B cell (primary cell): ENCODE measurements around the gene GPR75. TPM values are rescaled to one million over a fixed set of nuclear protein-coding genes. Genes with fewer than 3 reads are reported as not detected.

Experiments used
- ATAC-seq: fragments of 200-7000 bp; cut with Tn5 transposase; one replicate; pipeline ENCODE4 v1.10.0; 2021; ENCODE audit warnings: low read depth, mild to moderate bottlenecking, moderate number of reproducible peaks, moderate library complexity
- CTCF ChIA-PET: fragments of 350-600 bp; sonication (Branson Sonifier 250); formaldehyde crosslinking; loops from one replicate; lab custom pipeline; 2021; ENCODE audit warnings: antibody characterized with exemption, inconsistent platforms; lab: Charles Lee
- POLR2A ChIA-PET: fragments of 350-600 bp; sonication (Branson Sonifier 250); formaldehyde crosslinking; loops from one replicate; lab custom pipeline; 2021; ENCODE audit warnings: antibody characterized with exemption; lab: Charles Lee
- DNase-seq: peaks from one replicate; pipeline ENCODE4 v3.0.0; 2013
- H2AFZ ChIP-seq: 2 replicates; pipeline ENCODE4 v1.6.1; 2012; ENCODE audit warnings: mild to moderate bottlenecking, low read depth, low read length; ENCODE audit not compliant: insufficient read depth, poor library complexity, severe bottlenecking
- H3K27ac ChIP-seq, 2 donors: 1 replicate in 1 of 2; 2 replicates in 1 of 2; pipeline ENCODE4 v1.5.1; 2012 to 2013; ENCODE audit warnings: low read length in 2 of 2, mild to moderate bottlenecking in 2 of 2, moderate library complexity in 1 of 2
- H3K27me3 ChIP-seq, 4 experiments: fragments of 200-600 bp in 1 of 4; sonication (generic) in 1 of 4; replicated peaks in 1 of 4; 1 replicate in 2 of 4; 2 replicates in 2 of 4; pipeline versions ENCODE4 v1.6.1 to v1.7.0; 2013 to 2016; ENCODE audit warnings: low read length in 3 of 4, mild to moderate bottlenecking in 2 of 4, mixed read lengths in 1 of 4, moderate library complexity in 1 of 4; ENCODE audit not compliant: insufficient read depth in 4 of 4, control insufficient read depth in 3 of 4; ENCODE audit errors: control extremely low read depth in 1 of 4
- H3K36me3 ChIP-seq, 2 experiments: replicated peaks in 1 of 2; 1 replicate in 1 of 2; 2 replicates in 1 of 2; pipeline versions ENCODE4 v1.6.1 to v1.7.1; 2013; ENCODE audit warnings: low read length in 1 of 2; ENCODE audit not compliant: insufficient read depth in 2 of 2, control insufficient read depth in 1 of 2; ENCODE audit errors: control extremely low read depth in 1 of 2, extremely low read depth in 1 of 2
- H3K4me1 ChIP-seq, 2 donors: fragments of 200-600 bp in 1 of 2; sonication (generic) in 1 of 2; 1 replicate in 1 of 2; 2 replicates in 1 of 2; pipeline versions ENCODE4 v1.5.1 to v1.6.1; 2013 to 2017; ENCODE audit warnings: low read length in 2 of 2; ENCODE audit not compliant: control insufficient read depth in 2 of 2, insufficient read depth in 2 of 2
- H3K4me2 ChIP-seq: replicated peaks from 2 replicates; pipeline ENCODE3; 2012; ENCODE audit warnings: mild to moderate bottlenecking, low read depth, low read length; ENCODE audit not compliant: poor library complexity, severe bottlenecking
- H3K4me3 ChIP-seq, 5 experiments: fragments of 200-600 bp in 1 of 5; sonication (generic) in 1 of 5; 1 replicate in 3 of 5; 2 replicates in 2 of 5; pipeline versions ENCODE4 v1.5.1 to v1.7.0; 2011 to 2016; ENCODE audit warnings: low read length in 4 of 5, mild to moderate bottlenecking in 4 of 5, low read depth in 2 of 5, control low read depth in 1 of 5, moderate library complexity in 1 of 5; ENCODE audit not compliant: insufficient read depth in 1 of 5; ENCODE audit errors: control extremely low read depth in 1 of 5, extremely low read depth in 1 of 5
- H3K79me2 ChIP-seq: fragments of 200-600 bp; sonication (generic); one replicate; pipeline ENCODE4 v1.6.0; 2016; ENCODE audit warnings: low read length; ENCODE audit not compliant: control insufficient read depth, insufficient read depth
- H3K9ac ChIP-seq: fragments of 200-600 bp; sonication (generic); 2 replicates; pipeline ENCODE4 v1.6.1; 2017; ENCODE audit warnings: mild to moderate bottlenecking, low read length, moderate library complexity
- H3K9me3 ChIP-seq, 3 donors: one replicate each; pipeline versions ENCODE4 v1.6.1 to v1.7.1; 2013; ENCODE audit warnings: low read length in 2 of 3; ENCODE audit not compliant: control insufficient read depth in 2 of 3, insufficient read depth in 1 of 3; ENCODE audit errors: control extremely low read depth in 1 of 3
- H4K20me1 ChIP-seq: 2 replicates; pipeline ENCODE4 v1.6.0; 2012; ENCODE audit warnings: mild to moderate bottlenecking, low read length; ENCODE audit not compliant: insufficient read depth, control insufficient read depth, poor library complexity, severe bottlenecking
- H3K27ac Mint-ChIP-seq: one replicate; pipeline ENCODE4 v1.8.0; 2021; ENCODE audit warnings: mixed read lengths
- H3K27me3 Mint-ChIP-seq: one replicate; pipeline ENCODE4 v1.8.0; 2021; ENCODE audit warnings: mixed read lengths
- H3K4me1 Mint-ChIP-seq: one replicate; pipeline ENCODE4 v1.8.0; 2021; ENCODE audit warnings: mixed read lengths
- H3K4me3 Mint-ChIP-seq: one replicate; pipeline ENCODE4 v1.8.0; 2021; ENCODE audit warnings: mixed read lengths
- H3K9me3 Mint-ChIP-seq: one replicate; pipeline ENCODE4 v1.8.0; 2022; ENCODE audit warnings: mixed read lengths; ENCODE audit not compliant: insufficient read depth
- CTCF ChIP-seq: fragments of 200-600 bp; IDR thresholded peaks from one replicate; pipeline ENCODE4 v1.8.0; 2022; ENCODE audit warnings: antibody characterized with exemption, mild to moderate bottlenecking
- EZH2 ChIP-seq: IDR thresholded peaks from 2 replicates; pipeline ENCODE4 v1.6.1; 2012; ENCODE audit warnings: borderline replicate concordance, low read depth, mild to moderate bottlenecking, moderate library complexity, low read length; ENCODE audit not compliant: insufficient read depth, poor library complexity, severe bottlenecking
- WGBS: methylation state at CpG from one replicate; pipeline ENCODE4 v1.1.5; 2013; ENCODE audit warnings: missing lambda C conversion rate; ENCODE audit not compliant: insufficient coverage; 5-methylcytosine and 5-hydroxymethylcytosine counted together
- intact Hi-C: fragments of 100-400 bp; cut with micrococcal nuclease; formaldehyde crosslinking; loops from one replicate; pipeline ENCODE4 v1.10.0; 2022
- polyA plus RNA-seq: library from polyadenylated mRNA; depleted of rRNA; stranded (reverse); fragments of >200 nt; gene quantifications from 2 replicates; pipeline ENCODE4 v1.2.3, GENCODE V29; 2012
- total RNA-seq, 2 donors: library from RNA; stranded (reverse); fragments of 120-200 nt in 1 of 2; gene quantifications; 1 replicate in 1 of 2; 2 replicates in 1 of 2; pipeline versions ENCODE4 v1.2.3 to v1.2.4, GENCODE V29; 2013 to 2022

GPR75 gene
- total and polyA plus RNA-seq, 2 donors (not counting 1 experiment from before 2014, with no cell fraction given), result 5.1 to 5.9 TPM

GRCh38 chr2:53821810-53822209, 38.0 kb downstream of the GPR75 start:
- H4K20me1 ChIP-seq, result no peaks in the 10 kb centered on the region
- H3K9ac ChIP-seq, result no peak overlapping the region
- ChIA-PET POLR2A (no interaction called here), CTCF (no interaction called here)
- 78% methylated on average over 4 of the region's 6 CpGs for WGBS
- H3K9me3 Mint-ChIP-seq, result no peaks in the 10 kb centered on the region
- H3K4me3 ChIP-seq, result no peak overlapping the region
- H3K4me3 Mint-ChIP-seq, result no peak overlapping the region
- intact Hi-C loops, result no loop called here
- no peak overlapping the region for H3K27ac Mint-ChIP-seq
- DNase-seq (no peak), ATAC-seq (no peak)
- H3K27ac ChIP-seq, result no peak overlapping the region
- no peaks in the 10 kb centered on the region for H3K4me1 ChIP-seq
- H3K4me1 Mint-ChIP-seq, result no peaks in the 10 kb centered on the region
- TF ChIP-seq CTCF (no peak), EZH2 (no peak)
- H3K9me3 ChIP-seq, result no peaks in the 10 kb centered on the region
- H3K27me3 ChIP-seq, result no peaks in the 10 kb centered on the region
- H3K4me2 ChIP-seq, result no peak overlapping the region
- no peaks in the 10 kb centered on the region for H3K79me2 ChIP-seq
- peaks cover 5 to 17% of the 10 kb centered on the region in 2 experiments for H3K36me3 ChIP-seq
- H2AFZ ChIP-seq, result no peak overlapping the region
- no peaks in the 10 kb centered on the region for H3K27me3 Mint-ChIP-seq

- Histone ChIP-seq H4K20me1 (no peaks in the 10 kb centered on the region), H3K4me1 (no peaks in the 10 kb centered on the region), H3K36me3 (peaks cover 5 to 27% of the 10 kb centered on the region in 2 experiments), H3K27ac (no peak overlapping the region), H3K9ac (no peak overlapping the region), H3K4me2 (no peak overlapping the region), H2AFZ (no peak overlapping the region), H3K27me3 (no peaks in the 10 kb centered on the region), H3K79me2 (no peaks in the 10 kb centered on the region), H3K9me3 (no peaks in the 10 kb centered on the region), H3K4me3 (no peak overlapping the region)
- intact Hi-C loops, result no loop called here
- no peak overlapping the region for H3K27ac Mint-ChIP-seq
- H3K4me1 Mint-ChIP-seq, result no peaks in the 10 kb centered on the region
- H3K27me3 Mint-ChIP-seq, result no peaks in the 10 kb centered on the region
- ChIA-PET CTCF (no interaction called here), POLR2A (interaction anchor here (0.6 kb wide), 1 partner anchor 272 kb away, joined by 3 read pairs; no protein-coding TSS in a partner anchor)
- ATAC-seq (no peak), DNase-seq (no peak)
- no peak for TF ChIP-seq CTCF
- no peaks in the 10 kb centered on the region for H3K9me3 Mint-ChIP-seq
- no peak overlapping the region for H3K4me3 Mint-ChIP-seq
- WGBS, result no CpG with 5 or more reads among the region's 4 CpGs
Measured at GRCh38 chr2:53820711-53821110, 39.1 kb downstream of the GPR75 start.
